Astrocyte of the cerebellum (primary cell): ENCODE results near the gene PRKCE.

Experiments
- DNase-seq: peaks from one replicate; pipeline ENCODE4 v3.0.0-alpha.2; 2011; ENCODE audit warnings: low read depth
- H3K4me3 ChIP-seq: 2 replicates; pipeline ENCODE4 v1.5.1; 2011; ENCODE audit warnings: mild to moderate bottlenecking, low read depth, low read length, moderate library complexity
- CTCF ChIP-seq: IDR thresholded peaks from 2 replicates; pipeline ENCODE4 v1.5.1; 2012; ENCODE audit warnings: low read length, low read depth, moderate library complexity, mild to moderate bottlenecking; ENCODE audit errors: missing control alignments
- in situ Hi-C: cut with HindIII; loops from 2 replicates; pipeline ENCODE4 v1.10.0; 2017; ENCODE audit warnings: low sequenced_read_pairs

Gene PRKCE

GRCh38 chr2:45905632-45905958, 254.1 kb downstream of the PRKCE start:
- in situ Hi-C loops = no loop called here
- no peak for TF ChIP-seq CTCF
- no peak overlapping the region for H3K4me3 ChIP-seq
- no peak for DNase-seq

- in situ Hi-C loops = no loop called here
- no peak for DNase-seq
Observed at GRCh38 chr2:45907592-45907991, 256.1 kb downstream of the PRKCE start.

GRCh38 chr2:45908316-45909170, 257.1 kb downstream of the PRKCE start:
- no peak for TF ChIP-seq CTCF
- in situ Hi-C loops = no loop called here
- no peak overlapping the region for H3K4me3 ChIP-seq
- DNase-seq = no peak

More at GRCh38 chr2:45907592-45907991, 256.1 kb downstream of the PRKCE start:
- H3K4me3 ChIP-seq = no peak overlapping the region
- TF ChIP-seq CTCF = no peak

GRCh38 chr2:45909171-45909565, 257.7 kb downstream of the PRKCE start:
- TF ChIP-seq CTCF = no peak
- no peak overlapping the region for H3K4me3 ChIP-seq
- in situ Hi-C loops = no loop called here
- no peak for DNase-seq

- in situ Hi-C loops = no loop called here
- no peak for DNase-seq
- no peak overlapping the region for H3K4me3 ChIP-seq
- TF ChIP-seq CTCF = no peak
Observed at GRCh38 chr2:45909677-45910191, 258.3 kb downstream of the PRKCE start.

- no peak for TF ChIP-seq CTCF
- DNase-seq = no peak
- in situ Hi-C loops = no loop called here
- no peak overlapping the region for H3K4me3 ChIP-seq
Observed at GRCh38 chr2:45910473-45911060, 259.1 kb downstream of the PRKCE start.
